Stimulated activated CD8-positive, alpha-beta memory T cell treated with anti-CD3 and anti-CD28 coated beads, Interleukin-2, amount 100 ng/mL, for 48 hours (primary cell): ENCODE measurements around the gene HFM1.

Source experiments
- DNase-seq, 2 donors: peaks; one replicate each; pipeline ENCODE4 v3.0.0-alpha.2; 2020; ENCODE audit warnings: low read depth in 2 of 2

Gene HFM1

GRCh38 chr1:91261655-91262054, 143.0 kb downstream of the HFM1 start:
- no peak for DNase-seq

GRCh38 chr1:91245435-91245834, 159.2 kb downstream of the HFM1 start:
- DNase-seq: no peak

- no peak for DNase-seq
These were observed 159.9 kb downstream of the HFM1 start for GRCh38 chr1:91244737-91245136.

- DNase-seq: no peak
These were observed 161.5 kb downstream of the HFM1 start for GRCh38 chr1:91243171-91243570.

- no peak for DNase-seq
These were observed 170.5 kb downstream of the HFM1 start for GRCh38 chr1:91234181-91234580.

GRCh38 chr1:91226741-91227140, 177.9 kb downstream of the HFM1 start:
- DNase-seq: no peak

- no peak for DNase-seq
These were observed 179.8 kb downstream of the HFM1 start for GRCh38 chr1:91224878-91225277.

- DNase-seq: no peak
These were observed 183.6 kb downstream of the HFM1 start for GRCh38 chr1:91221017-91221416.

- no peak for DNase-seq
These were observed 186.7 kb downstream of the HFM1 start for GRCh38 chr1:91217911-91218310.
